GM23248 (cell line): ENCODE measurements around the gene CWH43. TPM values are rescaled to one million over a fixed set of nuclear protein-coding genes. Genes with fewer than 3 reads are reported as not detected.
A peak's percentile ranks its signal among the peaks of the same experiment; 100 is the strongest.

ENCODE experiments used
- DNase-seq: peaks from one replicate; pipeline ENCODE4 v3.0.0-alpha.2; 2015
- H2AFZ ChIP-seq: fragments of 200-600 bp; sonication (generic); 2 replicates; pipeline ENCODE4 v1.6.1; 2016; ENCODE audit warnings: antibody characterized with exemption
- H3F3A ChIP-seq: fragments of 200-600 bp; sonication (generic); 2 replicates; pipeline ENCODE4 v1.6.1; 2016; ENCODE audit warnings: mild to moderate bottlenecking, antibody characterized with exemption, mixed run types; ENCODE audit not compliant: insufficient read depth
- H3K27ac ChIP-seq: fragments of 200-600 bp; sonication (generic); 2 replicates; pipeline ENCODE4 v1.5.1; 2016; ENCODE audit warnings: mild to moderate bottlenecking
- H3K27me3 ChIP-seq: fragments of 200-600 bp; sonication (generic); replicated peaks from 2 replicates; pipeline ENCODE4 v1.6.1; 2016; ENCODE audit warnings: mild to moderate bottlenecking; ENCODE audit not compliant: insufficient read depth
- H3K36me3 ChIP-seq: fragments of 200-600 bp; sonication (generic); 2 replicates; pipeline ENCODE4 v1.6.1; 2016; ENCODE audit warnings: low read depth, mild to moderate bottlenecking
- H3K4me1 ChIP-seq: fragments of 200-600 bp; sonication (generic); 2 replicates; pipeline ENCODE4 v1.6.1; 2016; ENCODE audit warnings: mild to moderate bottlenecking; ENCODE audit not compliant: insufficient read depth
- H3K4me2 ChIP-seq: fragments of 200-600 bp; sonication (generic); one replicate; pipeline ENCODE4 v1.6.1; 2016; ENCODE audit warnings: mild to moderate bottlenecking; ENCODE audit not compliant: unreplicated experiment
- H3K4me3 ChIP-seq: fragments of 200-600 bp; sonication (generic); 2 replicates; pipeline ENCODE4 v1.5.1; 2016; ENCODE audit warnings: mild to moderate bottlenecking
- H3K79me2 ChIP-seq: fragments of 200-600 bp; sonication (generic); 2 replicates; pipeline ENCODE4 v1.6.1; 2016; ENCODE audit warnings: mild to moderate bottlenecking; ENCODE audit not compliant: insufficient read depth
- H3K9ac ChIP-seq: fragments of 200-600 bp; sonication (generic); 2 replicates; pipeline ENCODE4 v1.6.1; 2016; ENCODE audit warnings: mild to moderate bottlenecking
- H3K9me2 ChIP-seq: fragments of 200-600 bp; sonication (generic); 2 replicates; pipeline ENCODE4 v1.6.1; 2016; ENCODE audit warnings: mixed run types, mild to moderate bottlenecking, moderate library complexity; ENCODE audit not compliant: insufficient read depth
- H3K9me3 ChIP-seq: fragments of 200-600 bp; sonication (generic); one replicate; pipeline ENCODE4 v1.6.1; 2017; ENCODE audit warnings: low read depth
- H4K20me1 ChIP-seq: fragments of 200-600 bp; sonication (generic); 2 replicates; pipeline ENCODE4 v1.6.0; 2016; ENCODE audit not compliant: insufficient read depth
- EZH2 ChIP-seq: fragments of 200-600 bp; sonication (generic); IDR thresholded peaks from 2 replicates; pipeline ENCODE4 v1.6.1; 2018; ENCODE audit warnings: antibody characterized with exemption, mild to moderate bottlenecking; ENCODE audit not compliant: insufficient read depth, poor library complexity, severe bottlenecking
- EZH2phosphoT487 ChIP-seq: fragments of 200-600 bp; sonication (generic); IDR thresholded peaks from 2 replicates; pipeline ENCODE4 v1.6.1; 2018; ENCODE audit warnings: antibody characterized with exemption, moderate library complexity, mild to moderate bottlenecking, low read depth; ENCODE audit not compliant: insufficient read depth
- WGBS, 2 experiments: methylation state at CpG; one replicate each; pipeline ENCODE4 v1.1.6; 2015 to 2017; ENCODE audit warnings: low lambda C conversion rate in 2 of 2, low coverage in 1 of 2; ENCODE audit errors: missing lambda C conversion rate in 2 of 2; 5-methylcytosine and 5-hydroxymethylcytosine counted together
- in situ Hi-C: fragments of 300-500 bp; cut with MboI; formaldehyde crosslinking; loops from 2 replicates; pipeline ENCODE4 v1.15.0; 2020
- polyA plus RNA-seq: library from polyadenylated mRNA; unstranded; fragments of >200 nt; fragmentation: Nextera tagmentation; extraction: Ambion mirVana; gene quantifications from 2 replicates; pipeline ENCODE4 v1.2.1, GENCODE V29; 2016
- total RNA-seq: library from RNA; depleted of rRNA; stranded (reverse); fragments of >200 nt; shearing (Covaris generic); gene quantifications from 2 replicates; pipeline ENCODE4 v1.2.3, GENCODE V29; 2014

CWH43 gene
- total and polyA plus RNA-seq, 2 experiments from 2014 or later, result not detected

- Histone ChIP-seq H2AFZ (no peak overlapping the region), H3K4me3 (no peak overlapping the region), H3K9ac (no peak overlapping the region), H3K4me2 (no peak overlapping the region), H3K27me3 (peaks cover 44% of the 10 kb centered on the region), H3K4me1 (no peaks in the 10 kb centered on the region), H3K27ac (no peak overlapping the region), H3K79me2 (no peaks in the 10 kb centered on the region), H3K9me2 (no peaks in the 10 kb centered on the region), H3K36me3 (no peaks in the 10 kb centered on the region), H4K20me1 (no peaks in the 10 kb centered on the region), H3F3A (no peaks in the 10 kb centered on the region), H3K9me3 (no peaks in the 10 kb centered on the region)
- no peak for DNase-seq
- in situ Hi-C loops, result no loop called here
- TF ChIP-seq EZH2phosphoT487 (no peak), EZH2 (no peak)
- 50 to 53% methylated on average over 18 of the region's 18 CpGs for WGBS, 2 experiments
These were observed 486 bp upstream of the CWH43 start for GRCh38 chr4:48985602-48985975.

GRCh38 chr4:48986654-48987164, 634 bp downstream of the CWH43 start:
- no peaks in the 10 kb centered on the region for H3K4me1 ChIP-seq
- H4K20me1 ChIP-seq, result no peaks in the 10 kb centered on the region
- in situ Hi-C loops, result no loop called here
- H3K4me2 ChIP-seq, result no peak overlapping the region
- H3K9ac ChIP-seq, result no peak overlapping the region
- H3F3A ChIP-seq, result no peaks in the 10 kb centered on the region
- peaks cover 44% of the 10 kb centered on the region for H3K27me3 ChIP-seq
- H3K27ac ChIP-seq, result no peak overlapping the region
- H3K9me3 ChIP-seq, result no peaks in the 10 kb centered on the region
- no peaks in the 10 kb centered on the region for H3K79me2 ChIP-seq
- peak; percentile 69; the same call in 1 of the 2 replicates for TF ChIP-seq EZH2phosphoT487
- TF ChIP-seq EZH2, result no peak
- no peak overlapping the region for H3K4me3 ChIP-seq
- no peaks in the 10 kb centered on the region for H3K36me3 ChIP-seq
- WGBS, 2 experiments, result 3 to 4% methylated on average over 27 of the region's 27 CpGs
- H2AFZ ChIP-seq, result no peak overlapping the region
- DNase-seq, result no peak
- H3K9me2 ChIP-seq, result no peaks in the 10 kb centered on the region

- in situ Hi-C loops, result no loop called here
- Histone ChIP-seq H2AFZ (no peak overlapping the region), H3K4me3 (no peak overlapping the region), H4K20me1 (no peaks in the 10 kb centered on the region), H3K4me2 (no peak overlapping the region), H3K9me3 (no peaks in the 10 kb centered on the region), H3K79me2 (no peaks in the 10 kb centered on the region), H3K27ac (no peak overlapping the region), H3K27me3 (peaks cover 40% of the 10 kb centered on the region), H3K9ac (no peak overlapping the region), H3K9me2 (no peaks in the 10 kb centered on the region), H3K36me3 (no peaks in the 10 kb centered on the region), H3F3A (no peaks in the 10 kb centered on the region), H3K4me1 (no peaks in the 10 kb centered on the region)
- WGBS, 2 experiments, result 65% methylated on average over 5 of the region's 5 CpGs
- TF ChIP-seq EZH2phosphoT487 (no peak), EZH2 (no peak)
- DNase-seq, result no peak
These were observed 3.6 kb downstream of the CWH43 start for GRCh38 chr4:48989461-48990203.

- no peak overlapping the region for H3K4me3 ChIP-seq
- no peak overlapping the region for H2AFZ ChIP-seq
- H3K4me2 ChIP-seq, result no peak overlapping the region
- H3F3A ChIP-seq, result no peaks in the 10 kb centered on the region
- H3K79me2 ChIP-seq, result no peaks in the 10 kb centered on the region
- H3K27me3 ChIP-seq, result peaks cover 23% of the 10 kb centered on the region
- no peak for DNase-seq
- no peak overlapping the region for H3K9ac ChIP-seq
- 53 to 64% methylated on average over 3 of the region's 3 CpGs for WGBS, 2 experiments
- in situ Hi-C loops, result no loop called here
- TF ChIP-seq EZH2phosphoT487, result no peak
- TF ChIP-seq EZH2, result no peak
- H3K36me3 ChIP-seq, result no peaks in the 10 kb centered on the region
- no peak overlapping the region for H3K27ac ChIP-seq
- H3K4me1 ChIP-seq, result no peaks in the 10 kb centered on the region
- H4K20me1 ChIP-seq, result no peaks in the 10 kb centered on the region
- H3K9me2 ChIP-seq, result no peaks in the 10 kb centered on the region
- H3K9me3 ChIP-seq, result no peaks in the 10 kb centered on the region
These were observed 5.3 kb downstream of the CWH43 start for GRCh38 chr4:48991357-48991756.
